Measurements from ENCODE around the gene SYT9. TPM values are rescaled to one million over a fixed set of nuclear protein-coding genes. Genes with fewer than 3 reads are reported as not detected.
"Not testable (repeated sequence)": the region's sequence is repeated elsewhere in the genome, so short reads cannot be mapped to it uniquely, and the experiment has no call there.

The SYT9 gene
- total RNA-seq, 4 donors from 2014 or later, result 0.24 to 2.1 (median 0.52) TPM

DNA sequence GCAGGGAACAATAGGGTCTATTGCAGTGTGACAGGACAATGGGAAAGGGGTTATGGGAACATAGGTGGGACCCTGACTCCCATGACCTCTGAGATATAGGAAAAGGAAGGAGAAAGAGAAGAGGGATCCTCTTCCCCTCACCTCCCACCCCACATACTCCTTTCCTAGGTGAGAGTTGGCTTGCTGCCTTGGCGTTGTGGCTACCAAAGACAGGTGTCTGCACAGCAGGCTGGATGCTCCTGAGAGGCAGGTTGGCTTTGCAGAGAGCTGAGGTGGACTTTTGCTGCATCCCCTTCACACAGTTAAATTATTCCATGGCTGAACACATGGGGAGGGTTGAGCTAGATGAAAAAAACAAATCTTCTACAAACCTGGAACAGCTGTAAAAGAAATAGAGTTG lies 80.7 kb downstream of the SYT9 start:
- Histone ChIP-seq H3K36me3 (no peaks in the 10 kb centered on the region), H3K4me3 (no peak overlapping the region), H3K27ac (no peak overlapping the region), H3K27me3 (no peaks in the 10 kb centered on the region), H3K4me1 (no peaks in the 10 kb centered on the region), H3K9me3 (no peaks in the 10 kb centered on the region)
- DNase-seq (ENCODE audit: low spot score in 2 of 2), result no peak
- 85% methylated on average over 1 of the region's 1 CpG for WGBS
- TF ChIP-seq POLR2A (IDR thresholded peaks at IDR 0.05) (no peak), EP300 (IDR thresholded peaks at IDR 0.05) (no peak), POLR2AphosphoS5 (IDR thresholded peaks at IDR 0.05) (no peak)
- TF ChIP-seq, protein P1, sequence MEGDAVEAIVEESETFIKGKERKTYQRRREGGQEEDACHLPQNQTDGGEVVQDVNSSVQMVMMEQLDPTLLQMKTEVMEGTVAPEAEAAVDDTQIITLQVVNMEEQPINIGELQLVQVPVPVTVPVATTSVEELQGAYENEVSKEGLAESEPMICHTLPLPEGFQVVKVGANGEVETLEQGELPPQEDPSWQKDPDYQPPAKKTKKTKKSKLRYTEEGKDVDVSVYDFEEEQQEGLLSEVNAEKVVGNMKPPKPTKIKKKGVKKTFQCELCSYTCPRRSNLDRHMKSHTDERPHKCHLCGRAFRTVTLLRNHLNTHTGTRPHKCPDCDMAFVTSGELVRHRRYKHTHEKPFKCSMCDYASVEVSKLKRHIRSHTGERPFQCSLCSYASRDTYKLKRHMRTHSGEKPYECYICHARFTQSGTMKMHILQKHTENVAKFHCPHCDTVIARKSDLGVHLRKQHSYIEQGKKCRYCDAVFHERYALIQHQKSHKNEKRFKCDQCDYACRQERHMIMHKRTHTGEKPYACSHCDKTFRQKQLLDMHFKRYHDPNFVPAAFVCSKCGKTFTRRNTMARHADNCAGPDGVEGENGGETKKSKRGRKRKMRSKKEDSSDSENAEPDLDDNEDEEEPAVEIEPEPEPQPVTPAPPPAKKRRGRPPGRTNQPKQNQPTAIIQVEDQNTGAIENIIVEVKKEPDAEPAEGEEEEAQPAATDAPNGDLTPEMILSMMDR (IDR thresholded peaks at IDR 0.05), result no peak

DNA sequence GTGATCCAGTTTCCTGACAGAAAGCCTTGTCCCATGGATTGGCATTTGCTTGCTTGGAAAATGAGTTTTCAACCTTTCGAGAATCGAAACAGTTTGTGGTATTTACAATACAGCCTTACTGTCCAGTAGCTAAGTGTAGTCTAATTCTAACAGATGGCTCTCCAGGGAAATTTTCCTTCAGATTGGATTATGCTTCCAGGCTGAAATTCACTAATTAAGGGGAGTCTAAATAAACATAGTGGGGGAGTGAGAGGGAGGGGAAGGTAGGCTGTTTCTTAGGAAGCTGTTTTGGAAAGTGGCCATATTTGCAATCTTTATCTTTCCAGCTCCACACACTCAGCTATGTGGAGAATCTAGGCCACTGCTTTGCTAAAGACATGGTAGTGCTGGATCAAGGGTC lies 81.3 kb downstream of the SYT9 start:
- TF ChIP-seq POLR2AphosphoS5 (IDR thresholded peaks at IDR 0.05) (no peak), POLR2A (IDR thresholded peaks at IDR 0.05) (no peak), EP300 (IDR thresholded peaks at IDR 0.05) (no peak)
- TF ChIP-seq, protein P1 (IDR thresholded peaks at IDR 0.05), result no peak
- Histone ChIP-seq H3K27me3 (no peaks in the 10 kb centered on the region), H3K36me3 (no peaks in the 10 kb centered on the region), H3K27ac (no peak overlapping the region), H3K4me3 (no peak overlapping the region), H3K9me3 (no peaks in the 10 kb centered on the region), H3K4me1 (no peaks in the 10 kb centered on the region)
- DNase-seq (ENCODE audit: low spot score in 2 of 2), result no peak
- WGBS, result 88% methylated on average over 2 of the region's 2 CpGs

DNA sequence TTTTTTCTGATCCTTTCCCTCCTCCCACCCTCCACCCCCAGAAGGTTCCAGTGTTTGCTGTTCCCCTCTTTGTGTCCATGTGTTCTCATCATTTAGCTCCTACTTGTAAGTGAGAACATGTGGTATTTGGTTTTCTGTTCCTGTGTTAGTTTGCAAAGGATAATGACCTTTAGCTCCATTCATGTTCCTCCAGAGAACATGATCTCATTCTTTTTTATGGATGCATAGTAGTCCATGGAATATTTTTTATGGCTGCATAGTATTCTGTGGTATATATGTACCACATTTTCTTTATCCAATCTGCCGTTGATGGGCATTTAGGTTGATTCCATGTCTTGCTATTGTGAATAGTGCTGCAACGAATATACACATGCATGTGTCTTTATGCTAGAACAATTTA lies 83.7 kb downstream of the SYT9 start:
- H3K27ac ChIP-seq; H3K36me3 ChIP-seq; H3K9me3 ChIP-seq; DNase-seq (ENCODE audit: low spot score in 2 of 2); H3K4me3 ChIP-seq; H3K27me3 ChIP-seq; H3K4me1 ChIP-seq: not testable (repeated sequence)
- WGBS, result 61% methylated on average over 2 of the region's 2 CpGs

DNA sequence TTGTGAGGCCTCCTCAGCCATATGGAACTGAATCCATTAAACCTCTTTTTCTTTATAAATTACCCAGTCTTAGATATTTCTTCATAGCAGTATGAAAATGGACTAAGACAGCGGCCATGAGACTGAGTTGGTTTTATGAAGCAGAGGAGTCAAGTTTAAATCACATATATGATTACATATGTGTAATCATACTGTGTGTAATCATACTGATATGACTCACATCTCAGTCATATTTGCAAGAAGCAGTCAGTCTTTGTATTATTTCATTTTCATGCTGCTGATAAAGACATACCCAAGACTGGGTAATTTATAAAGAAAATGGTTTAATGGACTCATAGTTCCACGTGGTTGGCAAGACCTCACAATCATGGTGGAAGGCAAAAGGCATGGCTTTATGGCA lies 89.8 kb downstream of the SYT9 start:
- TF ChIP-seq, protein P1 (IDR thresholded peaks at IDR 0.05), result no peak
- TF ChIP-seq POLR2AphosphoS5 (IDR thresholded peaks at IDR 0.05) (no peak), EP300 (IDR thresholded peaks at IDR 0.05) (no peak), POLR2A (IDR thresholded peaks at IDR 0.05) (no peak)
- WGBS, result 87% methylated on average over 2 of the region's 2 CpGs
- Histone ChIP-seq H3K27me3 (no peaks in the 10 kb centered on the region), H3K4me3 (no peak overlapping the region), H3K27ac (no peak overlapping the region), H3K9me3 (no peaks in the 10 kb centered on the region), H3K4me1 (no peaks in the 10 kb centered on the region), H3K36me3 (no peaks in the 10 kb centered on the region)
- DNase-seq (ENCODE audit: low spot score in 2 of 2), result no peak

DNA sequence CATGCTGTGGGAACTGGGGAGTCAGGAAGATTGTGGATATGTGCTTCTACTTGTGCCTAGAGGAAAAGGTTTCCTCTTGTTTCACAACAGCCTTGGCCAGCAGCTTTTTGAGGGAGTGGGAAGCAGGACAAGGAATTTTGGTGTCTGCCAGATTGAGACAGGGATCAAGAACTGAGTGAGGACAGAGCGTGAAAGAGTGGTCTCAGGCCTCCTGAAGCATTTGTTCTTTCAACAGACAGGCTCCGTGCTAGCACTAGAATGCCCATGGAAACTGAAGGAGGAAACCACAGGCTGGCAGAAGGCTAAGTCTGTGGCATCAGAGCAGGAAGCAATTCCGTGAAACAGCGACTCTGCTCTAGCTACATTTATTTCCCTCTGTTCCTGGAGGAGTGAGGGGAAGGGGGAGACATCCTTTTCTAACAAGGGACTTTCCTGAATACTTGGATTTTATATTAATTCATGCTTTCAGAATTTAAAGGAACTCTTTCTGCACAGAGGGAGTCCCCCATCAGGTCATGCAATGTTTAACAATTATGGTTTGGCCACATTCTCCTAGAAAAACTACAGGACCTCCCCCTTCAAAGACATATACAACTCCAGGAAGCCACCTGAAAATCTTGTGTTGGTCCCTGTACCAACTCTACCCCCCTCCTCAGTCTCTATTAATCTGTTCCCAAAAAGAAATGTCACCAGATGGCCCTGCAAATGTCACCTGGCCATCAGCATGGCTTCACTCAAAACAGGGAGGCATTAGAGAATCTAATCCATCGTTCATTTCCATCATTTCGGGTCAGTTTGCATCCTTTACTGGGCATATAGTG lies 96.1 kb downstream of the SYT9 start:
- no peak for DNase-seq (ENCODE audit: low spot score in 2 of 2)
- H3K4me1 ChIP-seq, result no peaks in the 10 kb centered on the region
- TF ChIP-seq POLR2A (IDR thresholded peaks at IDR 0.05) (no peak), EP300 (IDR thresholded peaks at IDR 0.05) (no peak), POLR2AphosphoS5 (IDR thresholded peaks at IDR 0.05) (no peak)
- TF ChIP-seq, protein P1 (IDR thresholded peaks at IDR 0.05), result no peak
- no peak overlapping the region for H3K4me3 ChIP-seq
- no peaks in the 10 kb centered on the region for H3K27me3 ChIP-seq
- H3K9me3 ChIP-seq, result no peaks in the 10 kb centered on the region
- H3K36me3 ChIP-seq, result no peaks in the 10 kb centered on the region
- WGBS, result 65% methylated on average over 6 of the region's 6 CpGs
- no peak overlapping the region for H3K27ac ChIP-seq

All from suprapubic skin (tissue), 4 donors.